Measurements from ENCODE around the gene GAREM1.

Gene GAREM1

GRCh38 chr18:32429402-32429801 is 41.3 kb downstream of the GAREM1 start:
- in situ Hi-C loops (cut with HindIII; ENCODE audit: low sequenced_read_pairs), result no loop called here

- in situ Hi-C loops (cut with HindIII; ENCODE audit: low sequenced_read_pairs), result no loop called here
Observed at GRCh38 chr18:32427084-32427900, 43.4 kb downstream of the GAREM1 start.

GRCh38 chr18:32425466-32425865 is 45.2 kb downstream of the GAREM1 start:
- in situ Hi-C loops (cut with HindIII; ENCODE audit: low sequenced_read_pairs), result no loop called here

- in situ Hi-C loops (cut with HindIII; ENCODE audit: low sequenced_read_pairs), result loop anchor here (5.0 kb wide), 1 partner anchor 37 kb away; no protein-coding TSS in a partner anchor
Observed at GRCh38 chr18:32424696-32425095, 46.0 kb downstream of the GAREM1 start.

GRCh38 chr18:32422978-32423740 is 47.5 kb downstream of the GAREM1 start:
- in situ Hi-C loops (cut with HindIII; ENCODE audit: low sequenced_read_pairs), result loop anchor here (5.0 kb wide), 1 partner anchor 36 kb away; no protein-coding TSS in a partner anchor

- in situ Hi-C loops (cut with HindIII; ENCODE audit: low sequenced_read_pairs), result loop anchor here (5.0 kb wide), 1 partner anchor 35 kb away; no protein-coding TSS in a partner anchor
Observed at GRCh38 chr18:32422201-32422600, 48.5 kb downstream of the GAREM1 start.

GRCh38 chr18:32420084-32420750 is 50.5 kb downstream of the GAREM1 start:
- in situ Hi-C loops (cut with HindIII; ENCODE audit: low sequenced_read_pairs), result loop anchor here (5.0 kb wide), 1 partner anchor 33 kb away; no protein-coding TSS in a partner anchor

- in situ Hi-C loops (cut with HindIII; ENCODE audit: low sequenced_read_pairs), result no loop called here
Observed at GRCh38 chr18:32418148-32418547, 52.5 kb downstream of the GAREM1 start.

GRCh38 chr18:32405588-32405987 is 65.1 kb downstream of the GAREM1 start:
- in situ Hi-C loops (cut with HindIII; ENCODE audit: low sequenced_read_pairs), result no loop called here

- in situ Hi-C loops (cut with HindIII; ENCODE audit: low sequenced_read_pairs), result no loop called here
Observed at GRCh38 chr18:32401621-32402020, 69.1 kb downstream of the GAREM1 start.

GRCh38 chr18:32393407-32393806 is 77.3 kb downstream of the GAREM1 start:
- in situ Hi-C loops (cut with HindIII; ENCODE audit: low sequenced_read_pairs), result no loop called here

GRCh38 chr18:32391126-32391525 is 79.6 kb downstream of the GAREM1 start:
- in situ Hi-C loops (cut with HindIII; ENCODE audit: low sequenced_read_pairs), result no loop called here

GRCh38 chr18:32389858-32390257 is 80.8 kb downstream of the GAREM1 start:
- in situ Hi-C loops (cut with HindIII; ENCODE audit: low sequenced_read_pairs), result loop anchor here (5.0 kb wide), 1 partner anchor 32 kb away; no protein-coding TSS in a partner anchor

- in situ Hi-C loops (cut with HindIII; ENCODE audit: low sequenced_read_pairs), result loop anchor here (5.0 kb wide), 1 partner anchor 33 kb away; no protein-coding TSS in a partner anchor
Observed at GRCh38 chr18:32389191-32389590, 81.5 kb downstream of the GAREM1 start.

- in situ Hi-C loops (cut with HindIII; ENCODE audit: low sequenced_read_pairs), result loop anchor here (5.0 kb wide), 1 partner anchor 36 kb away; no protein-coding TSS in a partner anchor
Observed at GRCh38 chr18:32386471-32386870, 84.2 kb downstream of the GAREM1 start.

GRCh38 chr18:32383050-32383819 is 87.4 kb downstream of the GAREM1 start:
- in situ Hi-C loops (cut with HindIII; ENCODE audit: low sequenced_read_pairs), result no loop called here

GRCh38 chr18:32381761-32382160 is 88.9 kb downstream of the GAREM1 start:
- in situ Hi-C loops (cut with HindIII; ENCODE audit: low sequenced_read_pairs), result no loop called here

GRCh38 chr18:32380559-32380958 is 90.1 kb downstream of the GAREM1 start:
- in situ Hi-C loops (cut with HindIII; ENCODE audit: low sequenced_read_pairs), result no loop called here

GRCh38 chr18:32379891-32380290 is 90.8 kb downstream of the GAREM1 start:
- in situ Hi-C loops (cut with HindIII; ENCODE audit: low sequenced_read_pairs), result no loop called here

GRCh38 chr18:32378705-32379104 is 92.0 kb downstream of the GAREM1 start:
- in situ Hi-C loops (cut with HindIII; ENCODE audit: low sequenced_read_pairs), result no loop called here

Data from endothelial cell of hepatic sinusoid (primary cell).